GM23248 (cell line): ENCODE data around the gene CCDC32.

ENCODE experiments used
- EZH2 ChIP-seq: fragments of 200-600 bp; sonication (generic); IDR thresholded peaks from 2 replicates; pipeline ENCODE4 v1.6.1; 2018; ENCODE audit warnings: antibody characterized with exemption, mild to moderate bottlenecking; ENCODE audit not compliant: insufficient read depth, poor library complexity, severe bottlenecking
- EZH2phosphoT487 ChIP-seq: fragments of 200-600 bp; sonication (generic); IDR thresholded peaks from 2 replicates; pipeline ENCODE4 v1.6.1; 2018; ENCODE audit warnings: antibody characterized with exemption, moderate library complexity, mild to moderate bottlenecking, low read depth; ENCODE audit not compliant: insufficient read depth

- TF ChIP-seq EZH2phosphoT487: no peak
- TF ChIP-seq EZH2: no peak
Observed at GRCh38 chr15:40548610-40549009, 16.2 kb downstream of the CCDC32 start.
